ENCODE data around the gene CLEC2A.
A peak's percentile ranks its signal among the peaks of the same experiment; 100 is the strongest.

The CLEC2A gene

DNA sequence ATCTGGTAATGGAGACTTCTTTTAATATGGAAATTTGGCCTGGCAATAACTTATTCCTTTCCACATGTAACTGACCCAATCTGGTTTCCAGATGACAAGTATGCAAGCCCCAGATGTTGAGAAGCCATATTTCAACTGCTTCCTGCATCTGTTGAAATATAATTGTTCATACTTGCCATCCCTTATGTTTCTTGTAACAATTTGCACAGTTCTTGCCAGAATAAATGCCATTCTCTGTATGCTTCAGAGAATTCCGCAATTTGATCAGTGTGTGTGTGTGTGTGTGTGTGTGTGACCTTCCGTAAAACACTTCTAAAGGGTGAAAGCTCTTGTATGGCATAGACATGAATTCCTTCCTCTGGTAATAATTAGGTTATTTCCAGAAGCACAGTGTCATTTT lies 1.8 kb upstream of the CLEC2A start:
- DNase-seq (ENCODE audit: low spot score) = no peak
- TF ChIP-seq, protein P1, sequence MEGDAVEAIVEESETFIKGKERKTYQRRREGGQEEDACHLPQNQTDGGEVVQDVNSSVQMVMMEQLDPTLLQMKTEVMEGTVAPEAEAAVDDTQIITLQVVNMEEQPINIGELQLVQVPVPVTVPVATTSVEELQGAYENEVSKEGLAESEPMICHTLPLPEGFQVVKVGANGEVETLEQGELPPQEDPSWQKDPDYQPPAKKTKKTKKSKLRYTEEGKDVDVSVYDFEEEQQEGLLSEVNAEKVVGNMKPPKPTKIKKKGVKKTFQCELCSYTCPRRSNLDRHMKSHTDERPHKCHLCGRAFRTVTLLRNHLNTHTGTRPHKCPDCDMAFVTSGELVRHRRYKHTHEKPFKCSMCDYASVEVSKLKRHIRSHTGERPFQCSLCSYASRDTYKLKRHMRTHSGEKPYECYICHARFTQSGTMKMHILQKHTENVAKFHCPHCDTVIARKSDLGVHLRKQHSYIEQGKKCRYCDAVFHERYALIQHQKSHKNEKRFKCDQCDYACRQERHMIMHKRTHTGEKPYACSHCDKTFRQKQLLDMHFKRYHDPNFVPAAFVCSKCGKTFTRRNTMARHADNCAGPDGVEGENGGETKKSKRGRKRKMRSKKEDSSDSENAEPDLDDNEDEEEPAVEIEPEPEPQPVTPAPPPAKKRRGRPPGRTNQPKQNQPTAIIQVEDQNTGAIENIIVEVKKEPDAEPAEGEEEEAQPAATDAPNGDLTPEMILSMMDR (IDR thresholded peaks at IDR 0.05; ENCODE audit: extremely low read depth, missing control alignments) = no peak

DNA sequence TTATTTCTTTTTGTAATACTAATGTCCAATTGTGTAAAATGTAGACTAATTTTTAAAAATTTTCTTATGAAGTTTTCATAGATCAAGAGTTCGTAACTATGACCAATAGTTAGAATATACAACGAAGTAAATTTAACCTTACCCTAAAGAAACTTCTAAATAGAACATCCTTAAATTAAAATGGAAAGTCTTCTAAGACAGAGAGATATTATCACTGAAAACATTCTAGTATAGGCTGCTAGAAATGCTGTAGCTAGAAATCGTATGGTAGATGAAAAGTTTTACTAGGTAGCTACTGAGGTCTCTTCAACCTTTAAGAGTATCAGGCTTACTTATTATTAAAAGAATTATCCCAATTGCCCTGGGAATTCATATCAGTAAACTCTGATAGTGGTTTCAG lies 925 bp downstream of the CLEC2A start:
- no peak for DNase-seq (ENCODE audit: low spot score)
- TF ChIP-seq, protein P1 (IDR thresholded peaks at IDR 0.05; ENCODE audit: extremely low read depth, missing control alignments) = no peak

DNA sequence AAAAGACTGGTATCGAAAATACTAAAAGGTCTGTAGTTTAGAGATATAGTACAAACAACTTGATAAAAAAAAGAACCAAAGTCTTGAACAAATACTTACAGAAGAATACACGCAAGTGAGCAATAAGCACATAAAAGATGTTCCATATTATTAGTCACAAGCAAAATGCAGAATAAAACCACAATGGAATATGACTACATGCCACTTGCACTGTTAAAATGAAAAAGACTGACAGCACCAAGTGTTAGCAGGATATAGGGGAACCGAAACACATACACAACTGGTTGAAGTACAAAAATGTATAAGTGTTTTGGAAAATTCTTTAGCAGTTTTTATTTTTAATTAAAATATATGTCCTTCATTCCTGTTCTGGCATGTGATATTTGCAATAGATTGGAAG lies 3.6 kb downstream of the CLEC2A start:
- no peak for DNase-seq (ENCODE audit: low spot score)
- TF ChIP-seq, protein P1 (IDR thresholded peaks at IDR 0.05; ENCODE audit: extremely low read depth, missing control alignments) = no peak

DNA sequence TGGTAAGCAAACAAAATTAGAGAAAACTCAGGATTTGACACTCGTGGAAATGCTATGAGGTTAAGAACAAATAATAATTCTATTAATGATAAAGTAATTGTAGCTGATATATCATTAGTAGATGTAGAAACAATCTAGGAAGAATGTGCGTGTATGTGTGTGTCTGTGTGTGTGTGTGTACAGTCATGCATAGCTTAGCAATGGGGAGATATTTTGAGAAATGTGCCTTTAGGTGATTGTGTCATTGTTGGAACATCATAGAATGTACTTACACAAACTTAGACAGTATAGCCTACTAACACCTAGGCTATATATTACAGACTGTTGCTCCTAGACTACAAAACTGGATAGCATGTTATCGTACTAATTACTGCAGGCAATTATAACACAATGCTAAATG lies 5.3 kb downstream of the CLEC2A start:
- TF ChIP-seq, protein P1 (IDR thresholded peaks at IDR 0.05; ENCODE audit: extremely low read depth, missing control alignments) = no peak
- no peak for DNase-seq (ENCODE audit: low spot score)

DNA sequence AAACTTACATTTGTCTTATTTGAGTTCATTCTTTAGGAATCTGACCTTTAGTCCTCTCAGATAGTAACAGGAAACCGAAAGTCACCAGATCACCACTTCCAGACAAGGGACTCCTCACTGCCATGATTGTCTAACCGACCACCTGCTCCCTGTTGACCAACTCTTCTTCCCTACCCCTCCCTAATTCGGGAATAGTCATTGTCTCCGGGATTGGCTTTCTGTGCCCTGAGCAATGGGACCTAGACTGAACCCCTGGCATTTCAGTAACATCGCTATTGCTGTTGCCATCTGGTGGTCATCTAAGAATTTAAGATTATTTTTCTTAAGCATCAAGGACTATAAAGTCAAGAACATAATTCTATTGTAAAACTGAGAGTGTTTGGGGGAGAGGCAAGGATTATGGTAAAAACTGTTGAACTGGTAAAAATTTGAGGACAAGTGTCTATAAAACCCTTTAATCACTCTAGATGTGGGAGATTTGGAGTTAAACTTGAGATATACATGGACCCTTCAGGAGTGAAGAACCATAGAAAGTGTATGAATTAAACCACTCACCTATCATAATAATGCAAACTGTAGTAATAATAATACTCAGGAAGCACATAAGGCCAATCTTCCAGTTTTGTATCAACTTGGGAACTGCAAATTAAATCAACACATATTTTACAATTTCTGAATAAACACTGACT lies 6.3 kb downstream of the CLEC2A start:
- DNase-seq (ENCODE audit: low spot score) = peak; percentile 18

DNA sequence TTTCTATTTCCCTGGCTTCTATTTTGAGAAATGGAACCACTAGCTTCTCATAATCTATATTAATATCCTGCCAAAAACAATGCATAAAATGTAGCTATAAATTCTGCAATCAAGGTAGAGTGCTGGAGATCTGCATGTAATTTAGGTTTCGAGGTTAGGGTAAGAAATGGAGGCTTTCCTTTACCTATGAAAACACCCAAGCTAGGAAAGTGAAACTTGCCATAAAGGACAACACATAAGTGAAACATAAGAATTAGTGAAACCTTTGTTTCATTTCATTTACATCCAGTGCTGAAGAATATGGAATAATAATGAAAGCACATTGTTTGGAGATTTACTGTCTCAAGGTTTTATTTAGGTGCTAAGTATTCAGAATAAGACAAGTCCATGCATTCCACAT lies 9.7 kb downstream of the CLEC2A start:
- no peak for DNase-seq (ENCODE audit: low spot score)
- TF ChIP-seq, protein P1 (IDR thresholded peaks at IDR 0.05; ENCODE audit: extremely low read depth, missing control alignments) = no peak

More for the DNA sequence above, 6.3 kb downstream of the CLEC2A start:
- TF ChIP-seq, protein P1 (IDR thresholded peaks at IDR 0.05; ENCODE audit: extremely low read depth, missing control alignments) = no peak

DNA sequence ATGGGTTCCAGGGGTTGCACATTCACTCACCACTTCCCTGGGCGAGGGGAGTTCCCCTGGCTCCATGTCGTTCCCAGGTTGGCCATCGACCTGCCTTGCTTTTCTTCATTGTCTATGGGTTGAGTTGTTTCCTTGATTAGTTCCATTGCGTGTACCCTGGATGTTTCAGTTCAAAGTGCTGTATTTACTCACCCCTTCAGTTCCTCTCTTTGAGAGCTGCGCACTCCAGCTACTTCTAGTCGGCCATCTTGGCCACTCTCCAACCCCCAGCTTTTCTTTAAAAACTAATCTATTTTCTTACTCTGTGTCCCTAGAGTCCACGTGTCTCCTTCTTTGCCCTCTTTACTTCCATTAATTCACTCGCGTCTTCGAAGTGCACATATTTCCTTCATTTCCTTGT lies 11.7 kb downstream of the CLEC2A start:
- TF ChIP-seq, protein P1 (IDR thresholded peaks at IDR 0.05; ENCODE audit: extremely low read depth, missing control alignments) = no peak
- no peak for DNase-seq (ENCODE audit: low spot score)
